Effector memory CD8-positive, alpha-beta T cell (primary cell): Measurements from ENCODE around the gene AK4.

Experiments used
- ATAC-seq: fragments of 150-1000 bp; cut with Tn5 transposase; replicated peaks from 2 replicates; pipeline ENCODE4 v1.10.0; 2021; ENCODE audit warnings: mild to moderate bottlenecking, moderate library complexity
- DNase-seq, 3 experiments: peaks; one replicate each; pipeline ENCODE4 v3.0.0; 2021
- H3K27ac Mint-ChIP-seq, 2 donors: one replicate each; pipeline ENCODE4 v1.8.0; 2022; ENCODE audit warnings: mild to moderate bottlenecking in 2 of 2, mixed read lengths in 2 of 2, moderate library complexity in 2 of 2
- H3K27me3 Mint-ChIP-seq, 2 donors: one replicate each; pipeline ENCODE4 v1.8.0; 2022; ENCODE audit warnings: mixed read lengths in 2 of 2
- H3K36me3 Mint-ChIP-seq: one replicate; pipeline ENCODE4 v1.8.0; 2022; ENCODE audit warnings: mild to moderate bottlenecking, moderate library complexity, mixed read lengths; ENCODE audit not compliant: insufficient read depth
- H3K4me1 Mint-ChIP-seq, 2 donors: one replicate each; pipeline ENCODE4 v1.8.0; 2022; ENCODE audit warnings: low read depth in 2 of 2, mixed read lengths in 2 of 2
- H3K4me3 Mint-ChIP-seq, 2 donors: one replicate each; pipeline ENCODE4 v1.8.0; 2022; ENCODE audit warnings: mild to moderate bottlenecking in 2 of 2, mixed read lengths in 2 of 2, moderate library complexity in 2 of 2
- H3K9me3 Mint-ChIP-seq, 2 donors: one replicate each; pipeline ENCODE4 v1.8.0; 2022; ENCODE audit warnings: mixed read lengths in 2 of 2

Gene AK4

GRCh38 chr1:65175171-65176055, 27.4 kb downstream of the AK4 start:
- no peak for DNase-seq
- H3K4me3 Mint-ChIP-seq: no peak overlapping the region
- H3K27me3 Mint-ChIP-seq: peaks cover 39 to 47% of the 10 kb centered on the region in 2 donors
- no peak overlapping the region for H3K27ac Mint-ChIP-seq
- no peaks in the 10 kb centered on the region for H3K36me3 Mint-ChIP-seq
- no peaks in the 10 kb centered on the region for H3K4me1 Mint-ChIP-seq
- ATAC-seq: no peak
- H3K9me3 Mint-ChIP-seq: no peaks in the 10 kb centered on the region

DNA sequence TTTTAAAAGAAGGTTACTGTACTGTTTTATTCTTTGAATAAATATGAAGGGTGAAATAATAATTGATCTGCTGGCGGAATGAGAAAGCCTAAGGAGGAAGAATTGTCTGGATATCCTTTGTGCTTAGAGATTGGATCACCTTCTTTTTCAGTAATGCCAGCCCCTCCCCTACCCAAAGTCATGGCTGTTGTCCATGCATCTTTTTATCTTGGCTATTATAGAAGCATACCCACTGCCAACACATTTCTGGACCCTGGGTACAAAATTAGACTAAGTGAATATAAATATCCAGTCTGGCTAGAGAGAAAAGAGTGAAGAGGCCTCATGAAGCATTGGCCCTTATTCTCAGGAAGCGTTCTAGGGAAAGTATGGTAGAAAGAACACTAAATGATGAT, 28.1 kb downstream of the AK4 start:
- peaks cover 37 to 47% of the 10 kb centered on the region in 2 donors for H3K27me3 Mint-ChIP-seq
- DNase-seq: no peak
- ATAC-seq: no peak
- H3K36me3 Mint-ChIP-seq: no peaks in the 10 kb centered on the region
- no peak overlapping the region for H3K27ac Mint-ChIP-seq
- no peaks in the 10 kb centered on the region for H3K9me3 Mint-ChIP-seq
- no peak overlapping the region for H3K4me3 Mint-ChIP-seq
- H3K4me1 Mint-ChIP-seq: no peaks in the 10 kb centered on the region

DNA sequence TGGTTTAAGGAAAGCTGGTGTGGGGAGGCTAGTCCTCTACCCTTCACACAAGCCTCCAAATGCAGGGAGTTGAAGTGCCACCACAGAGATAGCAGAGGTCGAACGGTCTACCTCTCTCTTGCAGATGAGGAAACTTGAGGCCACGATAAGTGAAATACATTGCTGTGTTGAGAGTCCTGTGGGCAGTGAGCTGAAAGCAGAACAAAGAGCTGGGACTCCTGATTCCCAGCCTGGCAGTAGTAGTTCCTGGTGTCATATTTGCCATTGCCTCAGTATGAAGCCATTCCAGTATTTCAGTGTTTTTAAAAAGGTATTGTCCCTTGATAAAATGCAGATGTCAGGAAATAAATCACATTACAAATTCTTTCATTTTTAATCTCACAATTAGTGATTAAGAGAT, 28.6 kb downstream of the AK4 start:
- Mint-ChIP-seq H3K27ac (no peak overlapping the region), H3K27me3 (peaks cover 37 to 47% of the 10 kb centered on the region in 2 donors), H3K36me3 (no peaks in the 10 kb centered on the region), H3K4me3 (no peak overlapping the region), H3K4me1 (no peaks in the 10 kb centered on the region), H3K9me3 (no peaks in the 10 kb centered on the region)
- no peak for ATAC-seq
- DNase-seq: no peak

DNA sequence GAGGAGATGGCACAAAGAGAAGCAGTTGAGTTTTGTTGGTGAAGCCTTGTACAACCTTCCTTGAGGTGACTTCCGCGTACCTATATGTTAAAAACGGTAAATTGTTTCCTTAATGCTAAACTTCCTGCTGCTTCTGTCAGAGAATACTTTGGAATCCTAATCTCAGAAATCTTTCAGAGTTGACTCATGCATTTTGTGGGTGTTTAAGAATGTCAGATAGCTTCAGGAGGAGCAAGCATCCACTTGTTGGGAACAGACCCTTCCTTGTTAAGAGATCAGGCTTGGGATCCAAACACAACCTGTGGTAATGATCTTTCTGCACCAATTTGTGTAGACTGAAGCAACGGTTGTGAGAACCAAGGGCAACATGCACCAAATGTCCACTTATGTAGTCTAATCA, 29.5 kb downstream of the AK4 start:
- ATAC-seq: no peak
- no peaks in the 10 kb centered on the region for H3K36me3 Mint-ChIP-seq
- no peaks in the 10 kb centered on the region for H3K9me3 Mint-ChIP-seq
- no peak overlapping the region for H3K27ac Mint-ChIP-seq
- DNase-seq: no peak
- H3K4me1 Mint-ChIP-seq: no peaks in the 10 kb centered on the region
- H3K4me3 Mint-ChIP-seq: no peak overlapping the region
- peaks cover 37 to 47% of the 10 kb centered on the region in 2 donors for H3K27me3 Mint-ChIP-seq

DNA sequence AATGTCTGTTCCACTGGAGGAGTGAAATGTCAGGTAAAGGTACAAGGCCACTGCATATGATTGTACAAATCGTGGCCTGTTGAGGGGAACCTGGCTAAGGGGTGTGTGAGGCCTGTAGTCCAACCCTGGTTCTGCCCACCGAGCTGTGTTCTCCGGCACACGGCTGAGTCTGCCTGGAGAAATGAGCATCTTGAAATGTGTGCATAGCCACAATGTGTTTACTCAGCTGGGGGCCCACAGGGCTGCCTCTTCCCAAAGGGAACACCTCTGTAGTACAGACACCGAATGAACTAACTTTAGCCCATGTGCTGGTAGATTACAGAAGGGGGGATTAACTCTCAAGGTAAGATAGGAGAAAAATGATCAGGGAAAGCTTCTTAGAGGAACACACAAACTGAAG, 30.2 kb downstream of the AK4 start:
- Mint-ChIP-seq H3K9me3 (no peaks in the 10 kb centered on the region), H3K27ac (no peak overlapping the region), H3K36me3 (no peaks in the 10 kb centered on the region), H3K27me3 (peaks cover 37 to 43% of the 10 kb centered on the region in 2 donors), H3K4me3 (no peak overlapping the region), H3K4me1 (no peaks in the 10 kb centered on the region)
- ATAC-seq: no peak
- no peak for DNase-seq

GRCh38 chr1:65179148-65179547, 31.1 kb downstream of the AK4 start:
- Mint-ChIP-seq H3K4me1 (no peaks in the 10 kb centered on the region), H3K27me3 (peaks cover 33% of the 10 kb centered on the region in 2 donors), H3K36me3 (no peaks in the 10 kb centered on the region), H3K9me3 (no peaks in the 10 kb centered on the region), H3K27ac (no peak overlapping the region), H3K4me3 (no peak overlapping the region)
- DNase-seq: no peak
- no peak for ATAC-seq

- no peaks in the 10 kb centered on the region for H3K9me3 Mint-ChIP-seq
Observed at GRCh38 chr1:65180977-65181376, 33.0 kb downstream of the AK4 start.

GRCh38 chr1:65182658-65183268, 34.8 kb downstream of the AK4 start:
- Mint-ChIP-seq H3K4me3 (no peak overlapping the region), H3K36me3 (no peaks in the 10 kb centered on the region), H3K9me3 (no peaks in the 10 kb centered on the region), H3K27me3 (peaks cover 26 to 30% of the 10 kb centered on the region in 2 donors), H3K4me1 (no peaks in the 10 kb centered on the region), H3K27ac (no peak overlapping the region)
- ATAC-seq (no peak), DNase-seq (no peak)

More at GRCh38 chr1:65180977-65181376, 33.0 kb downstream of the AK4 start:
- Mint-ChIP-seq H3K4me3 (no peak overlapping the region), H3K27ac (no peak overlapping the region), H3K27me3 (peaks cover 28 to 29% of the 10 kb centered on the region in 2 donors), H3K4me1 (no peaks in the 10 kb centered on the region), H3K36me3 (no peaks in the 10 kb centered on the region)
- no peak for ATAC-seq
- no peak for DNase-seq

DNA sequence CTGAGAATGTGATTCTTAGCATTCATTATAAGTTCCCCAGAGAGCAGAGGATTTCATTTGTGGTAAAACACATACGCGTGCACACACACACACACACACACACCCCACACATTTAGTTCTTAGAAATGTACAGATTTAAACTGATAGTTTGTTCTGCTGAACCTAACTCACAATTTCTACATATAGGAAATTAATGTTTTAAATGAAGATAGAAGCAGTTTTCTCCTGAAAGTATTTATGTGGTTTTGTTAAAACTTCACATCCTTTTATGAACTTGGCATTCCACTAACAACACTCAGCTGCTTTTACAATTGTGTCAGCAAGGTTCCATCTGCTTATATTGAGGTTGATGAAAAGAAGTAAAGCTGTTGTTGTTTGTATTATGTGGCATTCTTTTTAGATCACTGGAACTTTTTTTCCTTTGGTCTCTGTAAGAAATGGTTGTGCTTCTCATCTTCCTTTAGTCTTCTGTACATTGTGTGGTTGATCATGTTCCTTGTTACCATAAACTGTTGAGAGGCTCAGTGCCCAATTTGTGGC, 41.6 kb downstream of the AK4 start:
- Mint-ChIP-seq H3K9me3 (no peaks in the 10 kb centered on the region), H3K27me3 (peaks cover 16 to 25% of the 10 kb centered on the region in 2 donors), H3K36me3 (no peaks in the 10 kb centered on the region), H3K4me1 (no peaks in the 10 kb centered on the region), H3K4me3 (no peak overlapping the region), H3K27ac (no peak overlapping the region)
- no peak for DNase-seq
- no peak for ATAC-seq

DNA sequence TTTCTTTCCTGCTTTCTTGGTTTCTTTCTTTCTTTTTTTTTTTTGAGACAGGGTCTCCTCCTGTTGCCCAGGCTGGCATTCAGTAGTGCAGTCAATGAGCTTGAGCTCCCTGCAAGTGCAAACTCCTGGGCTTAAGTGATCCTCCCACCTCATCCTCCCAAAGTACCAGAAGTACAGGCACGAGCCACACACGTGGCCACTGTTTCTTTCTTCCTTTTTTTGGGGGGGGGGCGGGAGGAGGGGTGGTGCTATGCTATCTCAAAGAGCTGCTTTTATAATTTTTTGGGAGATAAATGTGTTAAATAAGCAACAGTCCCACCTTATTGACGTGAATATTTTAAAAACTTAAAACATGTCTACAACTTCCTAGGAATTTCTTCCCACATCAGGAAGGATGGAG, 42.2 kb downstream of the AK4 start:
- H3K27me3 Mint-ChIP-seq: peaks cover 11 to 19% of the 10 kb centered on the region in 2 donors
- no peak overlapping the region for H3K4me3 Mint-ChIP-seq
- ATAC-seq (no peak), DNase-seq (no peak)
- H3K4me1 Mint-ChIP-seq: no peaks in the 10 kb centered on the region
- no peak overlapping the region for H3K27ac Mint-ChIP-seq
- H3K36me3 Mint-ChIP-seq: no peaks in the 10 kb centered on the region
- no peaks in the 10 kb centered on the region for H3K9me3 Mint-ChIP-seq

DNA sequence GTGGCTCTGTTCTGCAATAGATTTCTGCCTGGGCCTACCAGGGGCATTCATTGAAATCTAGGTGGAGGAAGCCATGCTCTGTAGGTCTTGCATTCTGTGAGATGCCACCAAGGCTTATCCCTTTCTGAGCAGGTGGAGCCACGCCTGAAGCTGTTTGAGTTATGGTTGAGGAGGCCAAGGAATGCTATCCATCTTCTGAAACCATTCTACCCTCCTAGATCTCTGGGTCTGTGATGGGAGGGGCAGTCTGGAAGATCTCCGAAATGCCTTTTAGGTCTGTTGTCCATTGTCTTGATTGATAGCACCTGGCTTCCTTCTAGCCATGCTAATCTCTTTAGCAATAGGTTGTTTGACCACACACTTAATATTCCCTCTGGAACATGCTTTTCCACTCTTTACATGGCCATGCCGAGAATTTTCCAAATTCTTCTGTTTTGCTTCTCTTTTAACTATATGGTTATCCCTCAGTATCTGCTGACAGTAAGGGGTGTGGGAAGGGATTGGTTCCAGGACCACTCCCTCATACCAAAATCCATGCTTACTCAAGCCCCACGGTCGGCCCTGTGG, 45.2 kb downstream of the AK4 start:
- ATAC-seq (no peak), DNase-seq (no peak)
- Mint-ChIP-seq H3K36me3 (no peaks in the 10 kb centered on the region), H3K4me3 (no peak overlapping the region), H3K27me3 (peaks cover 7 to 11% of the 10 kb centered on the region in 2 donors), H3K4me1 (no peaks in the 10 kb centered on the region), H3K9me3 (no peaks in the 10 kb centered on the region), H3K27ac (no peak overlapping the region)

DNA sequence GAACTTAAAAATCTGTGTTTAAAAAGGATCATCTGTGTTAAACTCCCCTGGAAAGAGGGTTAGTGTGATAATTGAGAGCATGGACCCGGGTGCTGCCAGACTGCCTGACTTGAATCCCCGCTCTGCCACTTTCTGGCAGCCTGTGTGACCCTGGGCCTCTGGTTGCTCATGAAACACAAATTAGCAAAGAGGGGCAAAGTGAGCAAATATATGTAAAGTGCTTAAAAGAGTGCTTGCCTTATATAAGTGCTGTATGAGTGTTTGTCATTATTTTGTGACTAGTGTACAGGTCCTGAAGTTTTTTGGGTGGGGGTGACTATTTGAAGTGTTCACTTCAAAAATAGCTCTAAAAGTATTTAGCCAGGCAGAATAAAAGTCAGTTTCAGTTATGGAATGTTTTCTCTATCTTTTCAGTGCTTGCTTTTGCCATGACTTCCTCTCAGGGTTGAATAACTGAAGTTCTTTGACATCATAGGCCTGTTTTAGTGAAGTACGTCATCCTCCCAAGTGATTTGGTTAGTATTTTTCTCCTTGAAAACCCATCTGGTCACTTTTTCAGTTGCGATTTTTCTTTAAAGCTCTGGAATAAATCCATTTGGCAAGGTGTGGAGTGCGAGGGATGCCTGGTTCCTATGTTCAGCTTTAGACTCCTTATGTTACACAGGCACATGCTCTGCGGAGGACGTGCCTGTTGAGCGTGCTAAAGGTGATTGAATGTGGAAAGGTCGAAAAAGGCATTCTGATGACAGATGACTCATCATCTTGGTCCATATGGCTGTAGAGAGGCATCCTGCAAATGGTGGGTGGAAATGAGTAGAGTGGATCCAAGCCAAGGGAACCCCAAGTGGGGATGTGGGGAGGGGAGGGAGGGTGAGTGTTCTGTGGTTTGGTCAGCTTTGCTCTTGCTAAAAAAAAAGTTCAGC, 47.8 kb downstream of the AK4 start:
- H3K4me3 Mint-ChIP-seq: no peak overlapping the region
- H3K36me3 Mint-ChIP-seq: no peaks in the 10 kb centered on the region
- H3K27ac Mint-ChIP-seq: no peak overlapping the region
- H3K4me1 Mint-ChIP-seq: no peaks in the 10 kb centered on the region
- ATAC-seq: no peak
- peaks cover 8 to 15% of the 10 kb centered on the region in 2 donors for H3K27me3 Mint-ChIP-seq
- no peaks in the 10 kb centered on the region for H3K9me3 Mint-ChIP-seq
- DNase-seq: no peak

DNA sequence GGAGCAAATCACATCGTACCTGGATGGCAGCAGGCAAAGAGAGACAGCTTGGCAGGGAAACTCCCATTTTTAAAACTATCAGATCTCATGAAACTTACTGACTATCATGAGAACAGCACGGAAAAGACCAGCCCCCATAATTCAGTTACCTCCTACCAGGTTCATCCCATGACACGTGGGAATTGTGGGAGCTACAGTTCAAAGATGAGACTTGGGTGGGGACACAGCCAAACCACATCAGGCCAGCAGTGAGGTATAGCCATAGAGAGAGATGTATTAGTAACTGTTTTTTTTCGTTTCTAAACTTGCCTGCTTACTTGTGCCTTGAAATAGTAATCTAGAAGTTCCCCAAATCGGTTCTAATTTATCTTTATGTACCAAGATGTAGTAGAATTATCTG, 48.9 kb downstream of the AK4 start:
- Mint-ChIP-seq H3K4me3 (no peak overlapping the region), H3K36me3 (no peaks in the 10 kb centered on the region), H3K27me3 (peaks cover 15 to 20% of the 10 kb centered on the region in 2 donors), H3K27ac (no peak overlapping the region), H3K9me3 (no peaks in the 10 kb centered on the region), H3K4me1 (no peaks in the 10 kb centered on the region)
- ATAC-seq (no peak), DNase-seq (no peak)
